SU-DHL-6 (cell line): ENCODE results near the gene KMT5B.

Source experiments
- CTCF ChIP-seq: fragments of 200-600 bp; sonication (generic); IDR thresholded peaks from one replicate; pipeline ENCODE4 v1.5.1; 2017; ENCODE audit warnings: antibody characterized with exemption, mild to moderate bottlenecking, low read length, moderate library complexity; ENCODE audit not compliant: insufficient read depth, poor library complexity, severe bottlenecking
- EZH2phosphoT487 ChIP-seq: fragments of 200-600 bp; sonication (generic), shearing (Covaris generic); conservative IDR thresholded peaks from 2 replicates; pipeline ENCODE4 v1.6.1; 2018; ENCODE audit warnings: mild to moderate bottlenecking, antibody characterized with exemption, low read length, moderate library complexity, mixed read lengths

- TF ChIP-seq CTCF = no peak
- TF ChIP-seq EZH2phosphoT487 = no peak
Measured at GRCh38 chr11:68145120-68145866, 67.8 kb downstream of the KMT5B start.
